Measurements from ENCODE around the gene BARHL1.

DNA sequence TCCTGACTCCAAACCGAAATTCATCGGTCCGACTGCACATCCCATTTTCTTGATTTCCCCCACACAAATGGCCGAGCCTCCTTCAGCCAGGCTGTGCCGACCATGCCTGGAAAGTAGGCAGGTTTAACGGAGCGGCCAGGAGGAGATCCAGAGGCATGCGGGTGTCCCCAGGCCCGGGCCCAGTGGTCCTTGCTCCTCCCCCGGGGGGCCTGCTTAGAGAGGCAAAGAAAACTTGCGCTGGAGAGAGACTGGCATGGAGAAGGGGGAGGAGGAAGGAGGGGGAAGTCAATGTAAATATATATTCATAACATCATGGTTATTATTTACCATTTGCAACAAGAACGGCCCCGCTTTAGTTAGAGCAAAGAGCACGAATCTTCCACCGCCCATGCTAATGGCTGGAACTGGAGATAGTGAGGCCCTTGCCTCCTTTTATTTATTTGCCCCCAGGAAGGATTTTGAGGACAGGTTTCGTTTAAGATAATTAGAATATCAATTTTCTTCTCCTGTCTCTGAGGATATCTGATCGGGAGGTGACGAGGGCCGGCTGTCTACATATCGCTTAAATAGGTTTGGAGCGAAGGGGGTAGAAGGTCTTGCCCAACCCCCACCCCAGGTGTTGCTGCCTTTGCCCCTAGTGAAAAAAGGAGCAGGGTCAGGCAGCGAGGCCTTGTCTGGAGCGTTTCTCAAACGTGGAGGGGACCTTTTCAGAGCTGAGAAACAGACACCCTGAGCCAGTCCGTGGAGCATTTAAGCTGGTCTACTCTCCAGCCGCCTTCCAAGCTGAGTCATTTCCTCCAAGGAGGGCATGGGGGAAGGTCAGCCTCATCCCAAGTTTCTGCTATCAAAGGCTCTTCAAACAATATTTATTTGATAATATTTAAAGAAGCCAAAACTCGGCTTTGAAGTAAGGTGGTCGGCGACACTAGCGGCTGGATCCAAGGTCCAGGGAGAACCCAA lies 2.5 kb downstream of the BARHL1 start:
- no peak for TF ChIP-seq CTCF (IDR thresholded peaks at IDR 0.05)
- TF ChIP-seq RAD21 (IDR thresholded peaks at IDR 0.05; ENCODE audit: low read length), result no peak
- TF ChIP-seq POLR2AphosphoS5 (IDR thresholded peaks at IDR 0.05; ENCODE audit: low read depth, low read length), result no peak
- no peak for TF ChIP-seq CHD2 (IDR thresholded peaks at IDR 0.05; ENCODE audit: low read length, partially characterized antibody)
- no peak for TF ChIP-seq EP300 (IDR thresholded peaks at IDR 0.05; ENCODE audit: borderline replicate concordance in 1 of 2, low read depth in 1 of 2, low read length in 1 of 2)
- TF ChIP-seq, protein P1, sequence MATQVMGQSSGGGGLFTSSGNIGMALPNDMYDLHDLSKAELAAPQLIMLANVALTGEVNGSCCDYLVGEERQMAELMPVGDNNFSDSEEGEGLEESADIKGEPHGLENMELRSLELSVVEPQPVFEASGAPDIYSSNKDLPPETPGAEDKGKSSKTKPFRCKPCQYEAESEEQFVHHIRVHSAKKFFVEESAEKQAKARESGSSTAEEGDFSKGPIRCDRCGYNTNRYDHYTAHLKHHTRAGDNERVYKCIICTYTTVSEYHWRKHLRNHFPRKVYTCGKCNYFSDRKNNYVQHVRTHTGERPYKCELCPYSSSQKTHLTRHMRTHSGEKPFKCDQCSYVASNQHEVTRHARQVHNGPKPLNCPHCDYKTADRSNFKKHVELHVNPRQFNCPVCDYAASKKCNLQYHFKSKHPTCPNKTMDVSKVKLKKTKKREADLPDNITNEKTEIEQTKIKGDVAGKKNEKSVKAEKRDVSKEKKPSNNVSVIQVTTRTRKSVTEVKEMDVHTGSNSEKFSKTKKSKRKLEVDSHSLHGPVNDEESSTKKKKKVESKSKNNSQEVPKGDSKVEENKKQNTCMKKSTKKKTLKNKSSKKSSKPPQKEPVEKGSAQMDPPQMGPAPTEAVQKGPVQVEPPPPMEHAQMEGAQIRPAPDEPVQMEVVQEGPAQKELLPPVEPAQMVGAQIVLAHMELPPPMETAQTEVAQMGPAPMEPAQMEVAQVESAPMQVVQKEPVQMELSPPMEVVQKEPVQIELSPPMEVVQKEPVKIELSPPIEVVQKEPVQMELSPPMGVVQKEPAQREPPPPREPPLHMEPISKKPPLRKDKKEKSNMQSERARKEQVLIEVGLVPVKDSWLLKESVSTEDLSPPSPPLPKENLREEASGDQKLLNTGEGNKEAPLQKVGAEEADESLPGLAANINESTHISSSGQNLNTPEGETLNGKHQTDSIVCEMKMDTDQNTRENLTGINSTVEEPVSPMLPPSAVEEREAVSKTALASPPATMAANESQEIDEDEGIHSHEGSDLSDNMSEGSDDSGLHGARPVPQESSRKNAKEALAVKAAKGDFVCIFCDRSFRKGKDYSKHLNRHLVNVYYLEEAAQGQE (IDR thresholded peaks at IDR 0.05; ENCODE audit: low read depth, low read length), result no peak
- TF ChIP-seq YY1 (IDR thresholded peaks at IDR 0.05; ENCODE audit: low read depth), result no peak

Measured in SK-N-SH (cell line).